Measurements from ENCODE around the gene NBR1. TPM values are rescaled to one million over a fixed set of nuclear protein-coding genes. Genes with fewer than 3 reads are reported as not detected.
"Not testable (repeated sequence)": the region's sequence is repeated elsewhere in the genome, so short reads cannot be mapped to it uniquely, and the experiment has no call there.

Gene NBR1
- total RNA-seq (ENCODE audit: unreplicated experiment), result 51.8 TPM
- long read RNA-seq, partial matches to known transcripts, result 0 of 3 reads
- long read RNA-seq, other reads (novel, unspliced or antisense), result 3 of 3 reads

- no peaks in the 10 kb centered on the region for H3K27me3 Mint-ChIP-seq (ENCODE audit: unreplicated experiment)
- H3K9me3 Mint-ChIP-seq (ENCODE audit: unreplicated experiment), result no peaks in the 10 kb centered on the region
Observed at GRCh38 chr17:43170766-43171585, at the start of gene NBR1. Gene NBR1 (plus strand): TSS chr17:43171214. CDS start chr17:43175800, 4,586 bp downstream.

GRCh38 chr17:43125133-43125966, 45.7 kb upstream of the NBR1 start, which contains the start of gene BRCA1:
Gene BRCA1 (minus strand): TSS chr17:43125364. CDS start chr17:43124096, 1,268 bp downstream.
- H3K27me3 Mint-ChIP-seq (ENCODE audit: unreplicated experiment), result peaks cover 10% of the 10 kb centered on the region
- no peak for TF ChIP-seq CTCF (IDR thresholded peaks at IDR 0.05; ENCODE audit: partially characterized antibody, unreplicated experiment)
- peak; percentile 89 for DNase-seq
- H3K4me3 Mint-ChIP-seq (ENCODE audit: unreplicated experiment), result peak within 1 kb of the TSS; percentile 99
- H3K4me1 Mint-ChIP-seq (ENCODE audit: low read depth, unreplicated experiment), result peaks cover 10% of the 10 kb centered on the region
- peaks cover 18% of the 10 kb centered on the region for H3K9me3 Mint-ChIP-seq (ENCODE audit: unreplicated experiment)
- peak within 1 kb of the TSS; percentile 91 for H3K27ac Mint-ChIP-seq (ENCODE audit: unreplicated experiment)
- no peaks in the 10 kb centered on the region for H3K36me3 Mint-ChIP-seq (ENCODE audit: unreplicated experiment)

More at GRCh38 chr17:43170766-43171585, at the start of gene NBR1:
- H3K4me1 Mint-ChIP-seq (ENCODE audit: low read depth, unreplicated experiment), result peaks cover 9% of the 10 kb centered on the region
- no peak within 1 kb of the TSS for H3K27ac Mint-ChIP-seq (ENCODE audit: unreplicated experiment)
- no peak within 1 kb of the TSS for H3K4me3 Mint-ChIP-seq (ENCODE audit: unreplicated experiment)
- TF ChIP-seq CTCF (IDR thresholded peaks at IDR 0.05; ENCODE audit: partially characterized antibody, unreplicated experiment), result no peak
- no peaks in the 10 kb centered on the region for H3K36me3 Mint-ChIP-seq (ENCODE audit: unreplicated experiment)
- DNase-seq, result peak; percentile 90

GRCh38 chr17:43125967-43126910, 44.8 kb upstream of the NBR1 start:
- DNase-seq, result no peak
- H3K9me3 Mint-ChIP-seq (ENCODE audit: unreplicated experiment), result peaks cover 18% of the 10 kb centered on the region
- TF ChIP-seq CTCF (IDR thresholded peaks at IDR 0.05; ENCODE audit: partially characterized antibody, unreplicated experiment), result no peak
- H3K36me3 Mint-ChIP-seq (ENCODE audit: unreplicated experiment), result no peaks in the 10 kb centered on the region
- peak overlapping the region; percentile 99 for H3K4me3 Mint-ChIP-seq (ENCODE audit: unreplicated experiment)
- peaks cover 10% of the 10 kb centered on the region for H3K4me1 Mint-ChIP-seq (ENCODE audit: low read depth, unreplicated experiment)
- peaks cover 10% of the 10 kb centered on the region for H3K27me3 Mint-ChIP-seq (ENCODE audit: unreplicated experiment)
- H3K27ac Mint-ChIP-seq (ENCODE audit: unreplicated experiment), result peak overlapping the region; percentile 91

GRCh38 chr17:43126911-43127290, 44.1 kb upstream of the NBR1 start:
- no peak for TF ChIP-seq CTCF (IDR thresholded peaks at IDR 0.05; ENCODE audit: partially characterized antibody, unreplicated experiment)
- H3K36me3 Mint-ChIP-seq (ENCODE audit: unreplicated experiment), result no peaks in the 10 kb centered on the region
- H3K9me3 Mint-ChIP-seq (ENCODE audit: unreplicated experiment), result peaks cover 18% of the 10 kb centered on the region
- peaks cover 10% of the 10 kb centered on the region for H3K27me3 Mint-ChIP-seq (ENCODE audit: unreplicated experiment)
- H3K4me3 Mint-ChIP-seq (ENCODE audit: unreplicated experiment), result no peak overlapping the region
- H3K27ac Mint-ChIP-seq (ENCODE audit: unreplicated experiment), result no peak overlapping the region
- DNase-seq, result no peak
- H3K4me1 Mint-ChIP-seq (ENCODE audit: low read depth, unreplicated experiment), result peaks cover 10% of the 10 kb centered on the region

GRCh38 chr17:43127333-43127876, 43.6 kb upstream of the NBR1 start:
- not testable (repeated sequence) for H3K36me3 Mint-ChIP-seq (ENCODE audit: unreplicated experiment); DNase-seq; H3K27me3 Mint-ChIP-seq (ENCODE audit: unreplicated experiment)
- peak overlapping the region; percentile 67 for H3K4me3 Mint-ChIP-seq (ENCODE audit: unreplicated experiment)
- peak overlapping the region; percentile 55 for H3K27ac Mint-ChIP-seq (ENCODE audit: unreplicated experiment)
- H3K9me3 Mint-ChIP-seq (ENCODE audit: unreplicated experiment), result peaks cover 18% of the 10 kb centered on the region
- H3K4me1 Mint-ChIP-seq (ENCODE audit: low read depth, unreplicated experiment), result peaks cover 10% of the 10 kb centered on the region
